HG03064 (cell line): Measurements from ENCODE around the gene NDUFAF3.
"Not testable (repeated sequence)": the region's sequence is repeated elsewhere in the genome, so short reads cannot be mapped to it uniquely, and the experiment has no call there.

ENCODE experiments used
- ATAC-seq: cut with Tn5 transposase; IDR thresholded peaks from one replicate; pipeline ENCODE4 v1.9.1; 2021; ENCODE audit warnings: low read depth; ENCODE audit not compliant: unreplicated experiment

The NDUFAF3 gene

DNA sequence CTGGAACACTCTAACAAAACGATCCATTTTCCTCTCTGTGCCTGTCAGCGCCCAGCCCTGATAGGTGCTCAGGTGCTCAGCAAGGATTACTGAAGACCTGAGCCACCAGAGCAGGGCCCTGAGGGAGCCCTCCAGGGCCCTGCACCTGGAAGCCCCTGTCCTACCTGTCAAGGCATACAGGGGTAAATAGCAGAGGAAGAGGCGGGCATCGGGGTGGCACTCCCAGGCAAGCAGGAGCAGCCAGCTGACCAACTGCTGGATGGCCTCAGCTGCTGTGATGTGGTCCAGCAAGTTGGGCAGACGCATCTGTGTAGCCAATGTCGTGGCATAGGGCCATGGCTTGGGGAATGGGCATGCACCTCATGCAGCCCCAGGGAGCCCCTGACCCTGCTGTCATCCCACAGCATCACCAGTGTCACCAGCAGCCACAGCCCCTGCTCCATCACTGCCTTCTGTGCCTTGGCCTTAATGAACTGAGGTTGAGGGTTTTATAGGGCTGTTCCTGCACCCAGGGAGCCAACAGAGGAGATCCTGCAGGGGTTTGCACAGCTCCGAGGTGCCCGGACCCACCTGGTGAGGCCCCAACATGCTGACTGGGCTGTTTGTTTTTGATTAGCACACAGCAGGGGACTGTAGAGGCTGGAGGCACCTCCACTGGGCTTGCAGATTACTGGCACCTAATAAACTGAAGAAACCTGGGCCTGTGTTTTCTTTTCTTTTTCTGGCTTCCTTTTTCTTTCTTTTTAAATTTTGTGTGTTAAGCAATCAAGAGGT lies 22.6 kb upstream of the NDUFAF3 start:
- ATAC-seq = no peak

DNA sequence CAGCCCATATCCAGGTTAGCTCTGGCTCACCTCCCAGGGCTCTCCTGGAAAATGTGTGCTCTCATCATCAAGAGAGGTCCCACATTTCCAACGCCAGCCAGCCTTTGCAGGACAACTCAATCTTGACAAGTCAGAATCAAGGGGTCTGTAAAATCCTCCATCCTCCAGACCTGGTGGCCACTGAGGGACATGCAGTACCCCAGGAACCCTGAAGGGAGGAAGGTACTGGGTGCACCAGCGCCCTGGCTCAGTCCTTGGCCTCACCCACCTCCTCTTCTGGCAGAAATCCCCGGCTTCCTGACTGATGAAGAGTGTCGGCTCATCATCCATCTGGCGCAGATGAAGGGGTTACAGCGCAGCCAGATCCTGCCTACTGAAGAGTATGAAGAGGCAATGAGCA lies 20.8 kb upstream of the NDUFAF3 start:
- ATAC-seq = no peak

GRCh38 chr3:49004352-49005302 lies 17.3 kb upstream of the NDUFAF3 start:
- no peak for ATAC-seq

DNA sequence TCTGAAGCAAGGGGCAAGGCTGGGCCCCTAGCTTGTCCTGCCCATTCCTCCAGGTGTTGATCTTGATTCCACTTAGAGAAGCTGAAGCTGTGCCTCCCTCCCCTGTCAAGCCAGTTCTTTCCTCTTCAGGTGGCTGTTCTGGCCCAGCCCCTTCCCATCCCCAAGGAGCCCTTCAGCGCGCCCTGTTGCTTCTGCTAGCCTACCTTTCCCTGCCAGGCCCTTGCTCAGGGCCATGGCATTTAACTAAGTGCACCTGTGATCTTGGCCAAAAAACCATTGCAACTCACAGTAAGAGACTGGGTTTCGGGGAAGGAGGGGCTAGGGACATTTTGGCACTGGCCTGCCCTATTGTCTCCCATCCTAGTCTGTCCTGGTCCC lies 16.6 kb upstream of the NDUFAF3 start:
- no peak for ATAC-seq

- ATAC-seq = no peak
These were observed 15.9 kb upstream of the NDUFAF3 start for GRCh38 chr3:49005998-49006397.

DNA sequence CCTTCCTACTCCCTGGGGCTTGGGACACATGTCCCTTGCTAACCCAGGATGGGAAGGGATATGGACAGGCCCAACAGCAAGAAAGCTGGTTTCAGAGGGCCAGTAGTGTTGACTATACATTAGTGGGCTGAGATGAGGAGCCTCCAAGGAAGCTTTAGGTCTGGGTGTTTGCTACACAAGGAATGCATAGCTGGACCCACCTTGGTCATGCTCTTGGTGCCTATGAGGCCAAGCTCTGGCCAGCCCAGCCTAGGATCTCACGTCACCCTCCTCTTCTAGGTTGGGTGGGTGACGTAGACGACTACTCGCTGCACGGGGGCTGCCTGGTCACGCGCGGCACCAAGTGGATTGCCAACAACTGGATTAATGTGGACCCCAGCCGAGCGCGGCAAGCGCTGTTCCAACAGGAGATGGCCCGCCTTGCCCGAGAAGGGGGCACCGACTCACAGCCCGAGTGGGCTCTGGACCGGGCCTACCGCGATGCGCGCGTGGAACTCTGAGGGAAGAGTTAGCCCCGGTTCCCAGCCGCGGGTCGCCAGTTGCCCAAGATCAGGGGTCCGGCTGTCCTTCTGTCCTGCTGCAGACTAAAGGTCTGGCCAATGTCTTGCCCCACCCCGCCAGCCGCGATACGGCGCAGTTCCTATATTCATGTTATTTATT lies 15.4 kb upstream of the NDUFAF3 start:
- no peak for ATAC-seq

DNA sequence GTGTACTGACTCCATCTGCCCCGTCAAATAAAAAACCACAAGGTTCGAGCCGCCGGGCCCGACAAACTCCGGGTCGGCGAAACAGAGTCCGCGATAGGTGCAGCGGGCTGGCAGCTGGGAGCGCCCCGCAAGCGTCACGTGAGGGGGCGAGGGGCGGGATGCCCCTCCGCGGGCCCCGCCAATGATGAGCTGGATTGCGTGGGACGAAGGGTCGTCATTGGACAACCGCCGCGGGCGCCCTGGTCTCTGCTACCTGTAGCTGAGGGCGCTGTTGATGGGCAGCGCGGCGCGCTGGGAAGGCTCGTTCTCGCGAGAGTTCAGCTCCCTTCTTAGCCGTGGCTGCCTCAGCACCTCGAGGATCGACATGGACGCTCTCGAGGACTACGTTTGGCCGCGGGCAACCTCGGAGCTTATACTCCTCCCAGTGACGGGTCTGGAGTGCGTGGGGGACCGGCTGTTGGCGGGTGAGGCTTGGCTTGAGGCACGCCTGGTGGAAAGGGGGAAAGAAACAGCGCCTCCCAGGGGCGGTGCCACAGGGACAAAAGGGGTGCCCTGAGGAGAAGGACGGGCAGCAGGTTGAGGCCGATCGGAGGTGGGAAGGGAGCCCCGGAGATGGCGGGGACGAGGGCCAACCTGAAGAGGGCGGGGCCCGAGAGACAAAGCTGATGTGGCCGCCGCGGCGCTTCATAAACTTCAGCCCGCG lies 14.7 kb upstream of the NDUFAF3 start, which contains the start of gene WDR6:
WDR6 (plus strand) TSS at position 324 of the 703 bp plus-strand sequence; CDS start at position 365, 41 bp downstream.
- peak; percentile 71 for ATAC-seq

DNA sequence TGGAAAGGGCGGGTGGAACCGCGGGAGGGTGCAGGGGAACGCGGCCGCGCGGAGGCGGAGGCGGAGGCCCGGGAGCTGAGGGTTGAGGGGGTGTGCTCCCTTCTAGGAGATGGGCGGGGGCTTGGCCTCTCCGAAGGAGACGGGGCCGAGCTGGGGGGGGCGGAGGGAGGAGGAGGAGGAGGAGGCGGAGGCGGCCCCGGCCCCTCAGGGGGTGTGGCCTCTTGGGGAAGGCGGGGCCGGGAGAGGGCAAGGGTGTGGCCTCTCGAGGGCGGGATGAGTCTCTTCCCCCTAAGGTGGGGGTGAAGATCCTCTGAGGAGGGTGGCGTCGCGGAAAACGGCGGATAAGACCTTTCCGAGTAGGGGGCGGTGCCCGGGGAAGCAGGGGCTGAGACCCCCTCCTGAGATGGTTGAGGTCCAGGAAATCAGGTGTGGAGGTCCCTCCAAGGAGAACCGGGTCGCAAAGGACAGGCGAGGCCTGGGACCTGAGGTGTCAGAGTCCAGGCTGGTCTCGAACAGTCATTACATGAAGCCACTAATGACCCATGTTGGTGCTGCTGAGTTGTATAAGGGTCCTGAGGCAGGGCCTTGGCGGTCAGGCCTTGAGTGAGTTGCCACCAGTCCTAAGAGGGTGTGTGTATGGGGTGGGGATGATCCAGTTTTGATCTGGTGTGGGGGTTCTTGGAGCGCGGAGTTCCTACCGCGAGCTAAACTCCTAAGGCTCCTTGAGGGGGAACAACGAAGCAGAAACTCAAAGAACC lies 14.0 kb upstream of the NDUFAF3 start:
- peak; percentile 32 for ATAC-seq

- ATAC-seq = not testable (repeated sequence)
These were observed 13.3 kb upstream of the NDUFAF3 start for GRCh38 chr3:49008627-49009026.

GRCh38 chr3:49009396-49009795 lies 12.5 kb upstream of the NDUFAF3 start:
- ATAC-seq = no peak

- no peak for ATAC-seq
These were observed 9.4 kb upstream of the NDUFAF3 start for GRCh38 chr3:49012441-49013017.

DNA sequence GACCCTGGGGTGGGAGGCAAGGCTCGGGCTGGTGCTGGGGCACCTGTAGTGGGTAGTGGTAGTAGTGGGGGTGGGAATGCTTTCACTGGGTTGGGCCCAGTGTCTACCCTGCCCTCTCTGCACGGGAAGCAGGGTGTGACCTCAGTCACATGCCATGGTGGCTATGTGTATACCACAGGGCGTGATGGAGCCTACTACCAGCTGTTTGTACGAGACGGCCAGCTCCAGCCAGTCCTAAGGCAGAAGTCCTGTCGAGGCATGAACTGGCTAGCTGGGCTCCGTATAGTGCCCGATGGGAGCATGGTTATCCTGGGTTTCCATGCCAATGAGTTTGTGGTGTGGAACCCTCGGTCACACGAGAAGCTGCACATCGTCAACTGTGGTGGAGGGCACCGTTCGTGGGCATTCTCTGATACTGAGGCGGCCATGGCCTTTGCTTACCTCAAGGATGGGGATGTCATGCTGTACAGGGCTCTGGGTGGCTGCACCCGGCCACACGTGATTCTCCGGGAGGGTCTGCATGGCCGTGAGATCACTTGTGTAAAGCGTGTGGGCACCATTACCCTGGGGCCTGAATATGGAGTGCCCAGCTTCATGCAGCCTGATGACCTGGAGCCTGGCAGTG lies 8.7 kb upstream of the NDUFAF3 start:
- no peak for ATAC-seq

DNA sequence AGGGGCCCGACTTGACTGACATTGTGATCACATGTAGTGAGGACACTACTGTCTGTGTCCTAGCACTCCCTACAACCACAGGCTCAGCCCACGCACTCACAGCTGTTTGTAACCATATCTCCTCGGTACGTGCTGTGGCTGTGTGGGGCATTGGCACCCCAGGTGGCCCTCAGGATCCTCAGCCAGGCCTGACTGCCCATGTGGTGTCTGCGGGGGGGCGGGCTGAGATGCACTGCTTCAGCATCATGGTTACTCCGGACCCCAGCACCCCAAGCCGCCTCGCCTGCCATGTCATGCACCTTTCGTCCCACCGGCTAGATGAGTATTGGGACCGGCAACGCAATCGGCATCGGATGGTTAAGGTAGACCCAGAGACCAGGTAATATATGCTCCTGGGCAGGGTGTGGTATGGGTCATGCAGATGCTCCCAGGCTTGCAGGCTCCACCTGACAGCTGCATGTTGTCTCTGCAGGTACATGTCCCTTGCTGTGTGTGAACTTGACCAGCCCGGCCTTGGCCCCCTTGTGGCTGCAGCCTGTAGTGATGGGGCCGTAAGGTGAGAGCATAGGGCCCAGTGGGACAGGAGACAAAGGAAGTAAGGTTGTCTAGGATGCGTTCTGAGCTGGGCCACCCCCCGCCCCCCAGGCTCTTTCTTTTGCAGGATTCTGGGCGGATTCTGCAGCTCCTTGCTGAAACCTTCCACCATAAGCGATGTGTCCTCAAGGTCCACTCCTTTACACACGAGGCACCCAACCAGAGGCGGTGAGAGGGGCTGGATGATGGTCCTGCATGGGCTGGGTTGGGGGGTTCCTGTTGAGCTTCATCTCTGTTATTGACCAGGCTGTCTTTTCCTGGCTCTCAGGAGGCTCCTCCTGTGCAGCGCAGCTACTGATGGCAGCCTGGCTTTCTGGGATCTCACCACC lies 7.9 kb upstream of the NDUFAF3 start:
- no peak for ATAC-seq

- ATAC-seq = no peak
These were observed 6.8 kb upstream of the NDUFAF3 start for GRCh38 chr3:49015072-49015471.

- ATAC-seq = no peak
These were observed 6.2 kb upstream of the NDUFAF3 start for GRCh38 chr3:49015765-49016164.

GRCh38 chr3:49016414-49017228 lies 5.3 kb upstream of the NDUFAF3 start:
- ATAC-seq = no peak
